GM19193 (cell line): ENCODE data around the gene CCDC187.

ENCODE experiments used
- POLR2A ChIP-seq: IDR thresholded peaks from 4 replicates; pipeline ENCODE4 v1.6.1; 2011; ENCODE audit not compliant: insufficient read depth, insufficient read length; ENCODE audit errors: extremely low read depth

The CCDC187 gene

DNA sequence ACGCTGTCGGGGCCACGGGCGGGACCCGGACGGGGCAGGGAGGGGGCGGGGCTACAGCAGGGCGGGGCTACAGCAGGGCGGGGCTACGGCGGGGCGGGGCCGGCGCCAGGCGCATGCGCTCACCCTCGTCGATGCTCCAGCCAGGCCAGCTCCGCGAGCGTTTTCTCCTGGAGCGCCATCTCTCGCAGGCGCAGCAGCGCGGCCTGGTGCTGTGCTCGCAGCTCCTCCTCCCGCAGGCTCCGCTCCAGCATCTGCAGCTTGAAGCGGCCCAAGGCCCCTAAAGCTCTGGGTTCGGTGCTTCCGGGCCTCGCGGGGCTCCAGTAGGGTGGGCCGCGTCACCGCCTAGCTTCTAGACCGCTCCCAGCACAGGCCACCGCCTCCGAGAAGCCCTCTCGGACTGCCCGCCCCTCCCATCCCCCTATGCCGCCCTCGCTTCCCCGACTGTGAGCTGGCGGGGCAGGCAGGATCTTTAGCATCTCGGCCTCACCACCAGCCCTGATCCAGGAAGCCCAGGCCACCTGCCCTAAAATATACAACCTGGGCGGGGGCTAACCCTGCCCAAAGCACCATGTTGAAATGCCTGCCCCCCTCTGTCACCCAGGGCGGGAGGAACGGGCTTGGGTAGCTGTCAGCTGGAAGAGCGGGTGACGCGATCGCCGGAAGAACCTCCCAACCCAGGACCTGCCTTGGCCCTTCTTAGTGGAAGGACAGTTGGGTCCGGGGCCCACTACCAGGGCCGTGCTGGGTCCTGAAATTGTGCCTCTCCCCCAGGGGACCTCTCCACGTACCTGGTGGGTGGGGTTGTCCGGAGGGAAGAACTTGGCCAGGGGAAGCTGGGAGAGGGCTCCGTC lies 36.4 kb downstream of the CCDC187 start:
- peak; percentile 68 for TF ChIP-seq POLR2A

DNA sequence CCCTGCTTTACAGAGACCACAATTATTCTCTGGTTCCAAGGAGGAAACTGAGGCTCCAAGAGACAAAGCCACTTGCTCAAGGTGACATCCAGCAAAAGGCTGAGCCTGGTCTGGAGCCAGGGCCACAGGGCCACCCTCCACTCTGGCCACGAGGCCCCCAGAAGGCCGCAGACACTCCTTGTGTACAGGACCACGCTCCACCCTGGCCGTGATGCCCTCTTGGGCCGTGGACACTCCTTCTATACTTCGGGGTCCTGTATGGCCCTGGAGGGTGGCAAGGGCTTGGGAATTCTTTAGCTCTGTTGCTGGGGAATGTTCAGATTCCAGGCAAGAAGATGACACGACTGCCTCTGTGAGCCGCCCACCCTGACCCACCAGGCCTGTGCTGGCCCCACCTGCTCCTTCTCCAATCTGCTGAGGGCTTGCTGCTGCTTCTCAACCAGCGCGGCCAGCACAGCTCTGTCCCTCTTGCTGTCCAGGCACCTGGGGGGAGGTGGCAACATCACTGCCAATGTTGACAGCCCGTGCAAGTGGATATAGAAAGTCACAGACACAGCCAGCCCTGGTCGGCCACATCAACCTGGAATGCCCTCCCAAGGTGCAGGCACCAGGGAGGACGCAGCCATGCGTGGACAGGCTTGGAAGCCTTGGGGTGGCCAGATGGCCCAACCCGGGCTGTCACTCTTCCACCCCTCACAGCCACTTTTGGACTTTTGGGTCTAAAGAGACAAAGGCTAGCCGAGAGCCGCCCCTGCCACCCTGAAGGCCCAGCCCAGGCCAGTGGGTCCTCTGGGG lies 38.1 kb downstream of the CCDC187 start:
- TF ChIP-seq POLR2A, result no peak

DNA sequence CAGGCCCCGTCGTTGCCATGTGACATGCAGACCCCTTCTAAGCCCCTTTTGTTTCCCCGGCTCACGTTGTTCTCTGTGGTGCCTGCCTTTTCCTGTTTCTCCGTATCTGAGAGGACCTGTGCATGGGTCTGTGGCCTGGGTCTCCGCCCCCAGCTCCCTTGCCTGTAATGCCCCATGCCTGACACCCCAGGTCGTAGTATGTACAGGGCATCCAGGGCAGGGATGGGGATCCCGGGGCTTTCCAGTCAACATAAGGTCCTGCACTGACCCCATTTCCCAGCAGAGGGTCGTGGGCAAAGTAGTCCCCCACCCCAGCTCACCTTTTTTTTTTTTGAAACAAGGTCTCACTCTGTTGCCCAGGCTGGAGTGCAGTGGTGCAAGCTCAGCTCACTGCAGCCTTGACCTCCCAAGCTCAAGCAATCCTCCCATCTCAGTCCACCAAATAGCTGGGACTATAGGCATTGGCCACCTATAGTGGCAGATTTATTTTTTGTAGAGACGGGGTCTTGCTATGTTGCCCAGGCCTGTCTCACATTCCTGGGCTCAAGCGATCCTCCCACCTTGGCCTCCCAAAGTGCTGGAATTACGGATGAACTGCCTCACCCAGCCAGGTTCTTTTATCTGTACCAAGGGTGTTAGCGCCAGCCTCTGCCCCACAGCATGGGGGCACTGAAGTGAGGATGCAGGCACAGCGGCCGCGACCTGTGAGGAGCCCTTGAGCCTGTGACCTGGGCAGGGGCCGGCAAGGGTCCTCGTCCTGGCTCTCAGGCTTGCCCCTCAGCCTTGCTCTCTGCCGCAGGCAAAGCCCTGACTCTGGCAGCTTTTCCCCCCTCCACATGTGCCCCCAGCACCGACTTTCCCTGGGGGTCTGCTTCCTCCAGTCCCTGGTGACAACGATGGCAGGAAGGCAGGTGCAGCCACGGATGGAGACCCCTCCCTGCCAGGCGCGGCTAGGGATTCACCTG lies 39.2 kb downstream of the CCDC187 start:
- no peak for TF ChIP-seq POLR2A

DNA sequence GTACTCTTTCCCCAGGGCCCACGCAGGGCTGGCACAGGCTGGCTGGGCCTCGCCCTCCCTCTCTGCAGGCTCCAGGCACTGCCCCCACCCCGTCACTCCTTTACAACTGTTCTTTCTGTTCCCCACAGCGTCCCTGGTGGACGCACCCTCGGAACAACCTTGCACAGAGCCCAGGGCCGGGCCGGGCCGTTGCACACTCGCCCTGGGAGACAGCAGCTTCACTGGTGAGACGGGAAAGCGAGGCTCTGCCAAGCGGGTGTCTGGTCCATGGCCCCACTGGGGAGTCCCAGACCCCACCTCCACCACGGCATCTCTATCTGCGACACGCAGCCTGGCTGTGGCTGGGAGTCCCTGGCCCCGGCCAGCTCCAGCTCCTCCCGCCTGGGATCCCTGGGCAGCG lies 39.9 kb downstream of the CCDC187 start:
- no peak for TF ChIP-seq POLR2A

DNA sequence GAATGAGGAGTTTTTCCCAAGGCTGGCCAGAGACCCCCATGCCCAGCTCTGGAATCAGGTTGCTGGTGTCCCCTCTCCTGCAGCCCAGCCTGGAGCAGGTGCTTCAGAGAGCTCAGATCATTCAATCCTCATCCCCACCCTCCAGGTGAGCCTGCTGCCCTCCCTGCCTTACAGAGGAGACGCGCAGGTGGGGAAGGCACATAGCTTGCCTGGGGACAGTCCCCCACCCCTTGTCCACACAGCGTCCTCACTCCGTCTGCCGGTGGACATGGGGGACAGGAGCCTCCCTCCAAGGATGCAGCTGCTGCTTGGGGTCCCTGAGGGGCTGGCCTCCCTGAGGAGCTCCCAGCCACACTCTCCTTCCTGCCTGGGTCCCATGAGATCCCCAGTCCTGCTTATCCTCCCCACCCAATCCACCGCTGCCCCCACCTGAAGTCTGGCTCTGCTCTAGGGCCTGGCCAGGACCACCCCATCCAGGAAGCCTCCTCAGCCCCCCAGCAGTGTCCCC lies 41.2 kb downstream of the CCDC187 start:
- no peak for TF ChIP-seq POLR2A

DNA sequence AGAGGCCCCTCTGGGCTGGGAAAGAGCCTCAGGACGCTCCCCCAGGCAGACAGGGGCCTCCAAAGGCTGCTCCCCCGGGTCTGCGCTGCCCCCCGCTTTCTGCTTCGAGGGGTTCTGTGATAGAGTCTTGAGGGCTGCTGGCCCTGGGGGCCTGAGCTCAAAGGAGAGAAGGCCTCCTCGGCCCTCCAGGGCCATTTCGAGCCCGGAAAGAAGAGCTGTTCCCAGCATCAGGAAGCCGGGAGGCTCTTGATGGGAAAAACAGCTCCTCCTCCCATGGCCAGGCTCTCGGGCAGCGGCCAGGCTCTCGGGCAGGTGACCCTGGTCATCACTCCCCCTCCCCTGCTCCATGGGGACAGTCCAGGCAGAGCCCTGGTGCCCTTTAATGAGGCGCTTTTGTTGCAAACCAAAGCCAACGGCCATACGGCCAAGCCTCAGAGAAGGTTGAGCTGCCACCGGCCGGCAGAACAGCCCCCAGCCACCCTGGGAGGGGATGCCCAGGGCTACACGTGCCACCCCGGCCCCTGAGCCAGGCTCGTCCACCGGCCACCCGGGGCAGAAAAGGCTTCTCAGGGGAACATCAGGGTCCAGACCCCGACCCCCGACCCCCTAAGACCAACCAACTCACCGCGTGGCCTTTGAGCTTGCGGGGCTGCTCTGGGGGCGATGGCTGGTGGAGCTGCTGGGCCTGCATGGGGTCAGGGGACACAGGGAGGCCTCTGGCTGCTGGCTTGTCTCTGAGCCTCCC lies 42.0 kb downstream of the CCDC187 start:
- no peak for TF ChIP-seq POLR2A

DNA sequence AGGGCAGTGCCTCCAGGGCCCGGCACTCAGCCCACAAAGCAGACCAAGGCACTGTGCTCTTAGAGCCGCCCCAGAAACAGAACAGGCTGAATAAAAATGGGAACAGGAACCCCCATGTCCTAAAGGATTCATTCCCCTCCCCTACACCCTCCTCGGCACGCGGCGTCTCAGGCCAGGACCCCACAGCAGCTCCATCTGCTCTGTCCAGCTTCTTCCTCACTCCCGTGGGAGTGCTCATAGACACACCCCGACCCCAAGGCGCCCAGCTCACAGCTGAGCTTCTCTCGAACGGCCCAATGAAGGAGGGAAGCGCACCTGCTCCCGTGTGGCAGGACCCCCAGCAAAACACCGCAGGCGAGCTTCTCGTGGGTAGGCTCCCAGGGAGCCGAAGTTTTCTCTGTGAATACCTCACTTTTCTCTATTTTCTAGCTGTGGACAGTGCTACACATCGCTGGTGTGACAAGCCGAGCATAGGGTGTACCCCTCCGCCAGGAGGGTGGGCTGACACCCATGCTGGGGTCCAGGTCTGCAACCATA lies 42.9 kb downstream of the CCDC187 start:
- no peak for TF ChIP-seq POLR2A

DNA sequence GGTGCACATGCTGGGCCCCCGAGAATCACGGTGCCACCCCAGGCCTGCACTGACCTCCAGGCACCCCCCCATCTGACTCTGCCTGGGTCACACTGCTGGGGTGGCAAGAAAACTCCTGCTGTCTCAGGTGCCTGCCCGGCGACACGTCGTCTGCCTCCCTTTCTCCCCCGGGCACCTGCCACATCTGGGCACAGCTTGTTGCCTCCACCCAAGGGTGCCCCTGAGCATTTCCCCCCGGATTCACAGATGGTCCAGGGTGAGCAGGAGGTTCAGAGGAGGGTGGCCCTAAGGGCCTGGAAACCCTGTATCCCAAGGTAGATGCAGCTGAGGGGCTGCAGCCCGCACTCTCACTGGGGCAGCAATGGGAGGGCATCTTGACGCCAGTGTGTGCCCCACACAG lies 43.4 kb downstream of the CCDC187 start:
- no peak for TF ChIP-seq POLR2A

DNA sequence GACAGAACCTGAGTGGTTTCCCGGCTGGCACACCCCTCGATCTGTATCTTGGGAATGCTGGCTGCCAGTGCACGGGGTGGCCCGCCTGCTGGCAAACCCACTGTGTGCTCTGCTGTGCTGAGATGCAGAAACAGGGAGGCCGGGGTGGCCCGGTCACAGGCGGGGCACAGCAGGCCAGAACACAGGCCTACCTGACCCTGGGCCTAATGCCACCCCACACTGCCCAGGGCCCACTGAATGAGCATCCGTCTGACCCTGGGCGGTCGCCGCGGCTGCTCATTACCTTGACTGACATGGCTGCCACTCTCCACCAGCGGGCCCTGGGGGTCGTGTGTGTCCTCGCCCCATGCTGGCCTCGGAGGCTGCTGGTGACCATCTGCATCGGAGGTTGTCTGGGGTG lies 44.1 kb downstream of the CCDC187 start:
- no peak for TF ChIP-seq POLR2A

DNA sequence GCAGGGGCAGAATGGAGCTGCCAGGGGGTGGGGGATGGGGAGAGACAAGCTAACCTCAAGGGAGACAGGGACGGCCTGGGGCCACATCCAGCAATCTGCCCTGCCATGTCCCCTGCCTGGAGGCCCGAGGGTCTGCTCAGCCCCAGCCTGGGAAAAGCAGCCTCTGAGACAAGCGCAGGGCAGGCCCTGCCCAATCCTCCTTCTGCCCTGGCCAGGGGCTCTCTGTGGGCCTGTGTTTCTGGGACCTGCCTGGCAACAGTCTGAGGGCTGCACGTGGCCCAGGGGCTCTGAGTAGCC lies 44.4 kb downstream of the CCDC187 start:
- no peak for TF ChIP-seq POLR2A

DNA sequence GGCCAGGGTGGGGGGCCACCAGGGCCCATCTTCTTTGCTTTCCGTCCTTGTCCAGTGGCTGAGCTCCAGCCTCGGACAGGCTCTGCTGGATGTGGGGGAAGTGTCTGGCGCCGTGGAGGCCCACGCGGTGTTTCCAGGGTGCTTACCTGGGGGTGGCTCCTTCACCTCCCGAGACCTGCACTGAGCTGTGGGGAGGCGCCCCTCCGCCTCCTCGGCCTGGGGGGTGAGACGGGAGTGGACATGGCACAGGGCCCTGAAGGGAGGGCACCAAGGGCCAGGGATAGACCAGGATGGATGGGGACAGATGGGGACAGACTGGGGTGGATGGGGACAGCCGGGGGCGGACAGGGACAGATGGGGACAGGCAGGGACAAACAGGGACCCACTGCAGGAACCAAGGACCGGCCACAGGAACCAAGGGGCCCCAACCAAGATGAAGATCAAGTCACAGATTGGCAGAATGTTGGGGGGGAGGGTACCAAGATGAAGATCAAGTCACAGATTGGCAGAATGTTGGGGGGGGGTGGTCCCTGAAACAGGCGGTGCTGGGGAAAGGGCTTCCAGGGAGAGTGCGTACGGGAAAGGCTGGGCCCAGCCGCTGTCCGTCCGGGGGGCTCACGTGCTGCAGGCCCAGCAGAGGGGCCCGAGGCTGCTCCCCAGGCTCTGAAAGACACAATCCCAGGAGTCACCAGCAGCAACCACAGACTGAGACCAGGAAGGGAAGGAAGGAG lies 44.9 kb downstream of the CCDC187 start:
- TF ChIP-seq POLR2A, result no peak

DNA sequence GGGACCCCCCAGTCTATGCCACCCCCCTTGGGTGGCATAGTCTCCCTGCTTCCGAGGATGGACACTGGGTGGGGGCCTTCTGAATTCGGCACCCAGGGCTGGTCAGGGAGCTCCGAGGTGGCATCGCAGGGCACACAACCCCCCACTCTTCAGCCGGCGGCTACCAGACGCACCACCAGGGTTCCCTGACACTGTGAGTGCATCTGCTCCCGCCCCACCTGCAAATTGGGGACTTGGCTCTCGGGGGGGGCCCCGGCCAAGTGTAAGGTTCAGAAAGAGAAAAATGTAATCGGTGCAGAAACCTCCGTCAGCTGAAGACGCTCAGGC lies 45.6 kb downstream of the CCDC187 start:
- no peak for TF ChIP-seq POLR2A
